Measurements from ENCODE around the gene TBC1D2B. TPM values are rescaled to one million over a fixed set of nuclear protein-coding genes. Genes with fewer than 3 reads are reported as not detected.
A peak's percentile ranks its signal among the peaks of the same experiment; 100 is the strongest.
"Not testable (repeated sequence)": the region's sequence is repeated elsewhere in the genome, so short reads cannot be mapped to it uniquely, and the experiment has no call there.

Gene TBC1D2B
- total RNA-seq, 1 experiment from 2014 or later = 20.1 TPM

DNA sequence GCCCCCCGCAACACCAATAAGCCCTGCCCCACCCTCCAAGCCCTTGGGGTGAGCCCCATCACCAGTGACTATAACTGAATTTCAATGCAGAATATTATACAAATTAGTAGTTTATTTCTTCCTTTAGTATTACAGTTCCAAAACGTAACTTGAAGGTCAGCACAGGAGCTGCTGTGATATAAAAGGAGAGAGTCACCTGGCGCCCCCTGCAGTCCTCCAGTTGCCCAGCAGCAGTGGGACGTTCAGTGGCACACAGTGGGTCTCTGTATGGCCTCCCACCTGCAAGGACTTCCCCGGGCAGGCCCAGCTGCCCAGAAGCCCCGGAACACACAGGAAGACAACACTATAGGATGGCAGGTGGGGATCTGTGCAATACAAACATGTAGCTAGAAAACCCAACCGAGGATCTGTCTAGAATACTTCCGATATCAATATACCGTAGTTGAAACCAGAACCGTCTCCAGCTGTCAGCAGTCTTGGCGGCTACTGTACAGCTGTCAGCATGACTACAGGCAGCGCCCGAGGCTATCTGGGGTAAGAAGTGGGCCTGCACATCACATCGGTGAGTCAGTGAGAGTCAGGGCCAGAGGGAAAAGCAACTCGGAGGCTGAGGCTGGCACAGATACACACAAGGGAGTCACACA lies 82.5 kb downstream of the TBC1D2B start:
- H3K9me2 ChIP-seq (replicated peaks; ENCODE audit: insufficient read depth, low read length); H3K36me3 ChIP-seq (ENCODE audit: insufficient read depth, low read length); H3K4me3 ChIP-seq (ENCODE audit: low read length); H3K9me3 ChIP-seq (ENCODE audit: low read length); H3K27me3 ChIP-seq (ENCODE audit: low read length); H3K9ac ChIP-seq (ENCODE audit: low read length); H2AFZ ChIP-seq (ENCODE audit: low read length); H3K79me2 ChIP-seq (ENCODE audit: low read length); H4K20me1 ChIP-seq (ENCODE audit: insufficient read depth, low read depth, low read length): not testable (repeated sequence)
- DNase-seq = peak; percentile 70
- peak overlapping the region; percentile 60 for H3K4me2 ChIP-seq (ENCODE audit: low read depth, low read length, poor library complexity, severe bottlenecking)
- peak overlapping the region; percentile 84; the same call in 1 of the 2 replicates for H3K27ac ChIP-seq (ENCODE audit: low read length)
- H3K4me1 ChIP-seq (ENCODE audit: low read length) = peaks cover 46% of the 10 kb centered on the region

- H3K36me3 ChIP-seq (ENCODE audit: insufficient read depth, low read length); H2AFZ ChIP-seq (ENCODE audit: low read length); H3K9me3 ChIP-seq (ENCODE audit: low read length); H3K9me2 ChIP-seq (replicated peaks; ENCODE audit: insufficient read depth, low read length); H3K27me3 ChIP-seq (ENCODE audit: low read length); H4K20me1 ChIP-seq (ENCODE audit: insufficient read depth, low read depth, low read length); H3K79me2 ChIP-seq (ENCODE audit: low read length): not testable (repeated sequence)
- Histone ChIP-seq H3K9ac (ENCODE audit: low read length) (peak overlapping the region; percentile 64), H3K4me3 (ENCODE audit: low read length) (peak overlapping the region; percentile 45; the same call in 1 of the 2 replicates), H3K4me1 (ENCODE audit: low read length) (peaks cover 49% of the 10 kb centered on the region), H3K4me2 (ENCODE audit: low read depth, low read length, poor library complexity, severe bottlenecking) (peak overlapping the region; percentile 60), H3K27ac (ENCODE audit: low read length) (peak overlapping the region; percentile 84)
- peak; percentile 95 for DNase-seq
These were observed 83.4 kb downstream of the TBC1D2B start for GRCh38 chr15:77993970-77994693.

DNA sequence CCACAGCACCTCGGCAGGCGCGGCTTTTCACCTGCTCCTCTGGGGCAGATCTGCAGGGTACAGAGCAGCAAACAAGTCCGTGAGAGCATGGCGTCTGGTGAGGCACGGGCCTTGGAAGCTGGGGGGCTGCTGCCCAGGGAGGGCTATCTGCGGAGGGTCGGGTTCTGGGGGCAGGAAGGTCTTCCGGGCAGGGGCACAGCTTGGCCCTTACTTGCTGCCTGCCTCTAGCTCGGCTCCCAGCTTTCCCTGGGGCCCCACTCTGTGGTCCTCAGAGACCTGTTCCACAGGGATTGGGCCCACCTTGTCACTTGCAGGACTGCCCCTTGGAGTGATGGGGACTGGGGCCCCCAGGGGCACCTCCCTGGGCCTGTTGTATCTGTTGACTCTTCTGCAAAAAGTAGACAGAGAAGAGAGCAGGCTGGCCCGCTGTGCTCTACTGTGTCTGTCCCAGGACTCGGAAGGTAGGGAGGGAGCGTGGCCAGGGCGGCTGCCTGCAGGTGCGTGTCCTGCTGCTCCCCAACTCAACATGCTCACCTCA lies 84.1 kb downstream of the TBC1D2B start:
- no peaks in the 10 kb centered on the region for H4K20me1 ChIP-seq (ENCODE audit: insufficient read depth, low read depth, low read length)
- H3K4me1 ChIP-seq (ENCODE audit: low read length) = peaks cover 49% of the 10 kb centered on the region
- no peak for DNase-seq
- no peak overlapping the region for H2AFZ ChIP-seq (ENCODE audit: low read length)
- H3K4me3 ChIP-seq (ENCODE audit: low read length) = peak overlapping the region; percentile 25; the same call in 1 of the 2 replicates
- H3K36me3 ChIP-seq (ENCODE audit: insufficient read depth, low read length) = no peaks in the 10 kb centered on the region
- peak overlapping the region; percentile 40 for H3K9ac ChIP-seq (ENCODE audit: low read length)
- H3K79me2 ChIP-seq (ENCODE audit: low read length) = no peaks in the 10 kb centered on the region
- H3K4me2 ChIP-seq (ENCODE audit: low read depth, low read length, poor library complexity, severe bottlenecking) = peak overlapping the region; percentile 60
- peak overlapping the region; percentile 84 for H3K27ac ChIP-seq (ENCODE audit: low read length)
- H3K9me2 ChIP-seq (replicated peaks; ENCODE audit: insufficient read depth, low read length) = no peaks in the 10 kb centered on the region
- no peaks in the 10 kb centered on the region for H3K9me3 ChIP-seq (ENCODE audit: low read length)
- no peaks in the 10 kb centered on the region for H3K27me3 ChIP-seq (ENCODE audit: low read length)

GRCh38 chr15:77992356-77993222 lies 84.9 kb downstream of the TBC1D2B start:
- Histone ChIP-seq H3K9me2 (replicated peaks; ENCODE audit: insufficient read depth, low read length) (no peaks in the 10 kb centered on the region), H3K36me3 (ENCODE audit: insufficient read depth, low read length) (no peaks in the 10 kb centered on the region), H3K4me2 (ENCODE audit: low read depth, low read length, poor library complexity, severe bottlenecking) (peak overlapping the region; percentile 60), H3K9me3 (ENCODE audit: low read length) (no peaks in the 10 kb centered on the region), H3K27me3 (ENCODE audit: low read length) (no peaks in the 10 kb centered on the region), H3K4me3 (ENCODE audit: low read length) (no peak overlapping the region), H2AFZ (ENCODE audit: low read length) (no peak overlapping the region), H3K4me1 (ENCODE audit: low read length) (peaks cover 49% of the 10 kb centered on the region), H3K9ac (ENCODE audit: low read length) (peak overlapping the region; percentile 37), H3K79me2 (ENCODE audit: low read length) (no peaks in the 10 kb centered on the region), H4K20me1 (ENCODE audit: insufficient read depth, low read depth, low read length) (no peaks in the 10 kb centered on the region), H3K27ac (ENCODE audit: low read length) (peak overlapping the region; percentile 84)
- no peak for DNase-seq

DNA sequence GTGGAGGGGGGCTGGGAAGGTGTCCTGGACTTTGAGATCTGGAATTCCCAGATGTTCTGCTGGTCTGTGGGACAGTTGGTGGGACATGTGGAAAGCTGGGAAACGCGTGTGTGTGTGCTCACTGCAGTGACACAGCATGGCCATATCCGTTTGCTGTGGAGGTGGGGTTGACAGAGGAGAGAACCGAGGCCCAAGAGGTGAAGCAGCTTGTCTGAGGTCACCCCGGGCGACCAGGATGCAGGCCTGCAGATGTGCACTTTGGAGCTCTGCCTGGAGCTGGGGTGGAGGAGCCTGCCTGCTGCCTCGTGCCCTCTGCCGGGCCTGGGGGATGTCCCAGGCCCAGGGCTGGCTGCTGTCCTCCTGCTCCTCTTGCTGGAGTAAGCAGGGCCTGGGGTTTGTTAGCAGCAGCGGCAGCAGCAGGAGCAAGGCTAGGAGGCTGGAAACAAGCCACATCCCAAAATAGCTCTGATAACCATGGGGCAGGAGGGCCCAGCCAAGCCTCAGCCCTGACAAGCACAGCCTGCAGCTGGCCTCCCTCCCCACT lies 85.8 kb downstream of the TBC1D2B start:
- not testable (repeated sequence) for H3K27me3 ChIP-seq (ENCODE audit: low read length); H3K4me2 ChIP-seq (ENCODE audit: low read depth, low read length, poor library complexity, severe bottlenecking)
- peaks cover 49% of the 10 kb centered on the region for H3K4me1 ChIP-seq (ENCODE audit: low read length)

GRCh38 chr15:77991029-77991406 lies 86.5 kb downstream of the TBC1D2B start:
- DNase-seq = no peak
- peak overlapping the region; percentile 63 for H3K27ac ChIP-seq (ENCODE audit: low read length)
- H3K9ac ChIP-seq (ENCODE audit: low read length) = 0 out of 2 replicates have a peak overlapping the region, but pooled peaks have one; percentile 37
- no peaks in the 10 kb centered on the region for H4K20me1 ChIP-seq (ENCODE audit: insufficient read depth, low read depth, low read length)
- no peaks in the 10 kb centered on the region for H3K9me3 ChIP-seq (ENCODE audit: low read length)
- H3K9me2 ChIP-seq (replicated peaks; ENCODE audit: insufficient read depth, low read length) = no peaks in the 10 kb centered on the region
- peak overlapping the region; percentile 42 for H3K4me2 ChIP-seq (ENCODE audit: low read depth, low read length, poor library complexity, severe bottlenecking)
- no peak overlapping the region for H2AFZ ChIP-seq (ENCODE audit: low read length)
- no peak overlapping the region for H3K4me3 ChIP-seq (ENCODE audit: low read length)
- no peaks in the 10 kb centered on the region for H3K36me3 ChIP-seq (ENCODE audit: insufficient read depth, low read length)
- H3K4me1 ChIP-seq (ENCODE audit: low read length) = peaks cover 49% of the 10 kb centered on the region
- H3K27me3 ChIP-seq (ENCODE audit: low read length) = no peaks in the 10 kb centered on the region
- H3K79me2 ChIP-seq (ENCODE audit: low read length) = no peaks in the 10 kb centered on the region

More for the DNA sequence above, 85.8 kb downstream of the TBC1D2B start:
- not testable (repeated sequence) for H3K36me3 ChIP-seq (ENCODE audit: insufficient read depth, low read length); H2AFZ ChIP-seq (ENCODE audit: low read length); H3K9me2 ChIP-seq (replicated peaks; ENCODE audit: insufficient read depth, low read length); H3K9me3 ChIP-seq (ENCODE audit: low read length); H3K27ac ChIP-seq (ENCODE audit: low read length); H3K79me2 ChIP-seq (ENCODE audit: low read length); H4K20me1 ChIP-seq (ENCODE audit: insufficient read depth, low read depth, low read length); H3K4me3 ChIP-seq (ENCODE audit: low read length)
- peak; percentile 50 for DNase-seq
- peak overlapping the region; percentile 37; the same call in 1 of the 2 replicates for H3K9ac ChIP-seq (ENCODE audit: low read length)

DNA sequence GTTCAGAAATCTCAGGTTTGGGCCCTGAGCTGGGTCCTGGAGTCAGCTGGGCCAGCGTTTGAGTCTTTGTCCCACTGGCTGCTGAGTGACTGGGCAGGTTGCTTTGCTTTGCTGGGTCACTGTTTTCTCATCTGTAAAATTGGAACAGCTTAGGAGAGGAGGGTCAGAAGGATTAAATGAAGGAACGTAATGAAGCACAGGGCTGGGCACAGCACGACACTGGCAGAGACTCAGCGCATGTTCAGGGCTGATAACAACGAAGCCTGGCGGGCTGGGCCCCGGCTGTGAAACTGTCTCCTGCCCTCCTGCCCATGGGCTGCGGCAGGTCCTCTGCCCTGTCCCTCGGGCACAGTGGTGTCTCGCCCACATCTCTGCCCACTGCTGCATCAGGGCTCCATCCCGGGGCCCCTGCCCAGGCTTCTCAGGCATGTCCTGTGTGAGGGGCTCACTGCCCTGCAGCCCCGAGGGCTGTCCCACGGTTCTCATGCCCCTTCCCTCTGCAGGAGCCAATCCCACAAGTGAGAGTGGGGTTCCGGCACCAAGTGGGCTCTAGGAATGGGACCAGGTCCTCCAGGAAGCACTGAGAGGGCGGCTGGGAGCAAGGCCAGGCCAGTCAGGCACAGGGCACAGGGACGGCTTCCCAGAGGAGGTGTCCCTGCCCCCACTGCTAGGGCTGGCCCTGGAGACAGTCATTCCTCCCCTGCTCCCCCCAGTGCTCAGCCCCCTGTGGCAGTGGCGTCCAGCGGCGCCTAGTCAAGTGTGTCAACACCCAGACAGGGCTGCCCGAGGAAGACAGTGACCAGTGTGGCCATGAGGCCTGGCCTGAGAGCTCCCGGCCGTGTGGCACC lies 88.0 kb downstream of the TBC1D2B start:
- DNase-seq = no peak
- Histone ChIP-seq H3K4me2 (ENCODE audit: low read depth, low read length, poor library complexity, severe bottlenecking) (no peak overlapping the region), H3K4me3 (ENCODE audit: low read length) (no peak overlapping the region), H3K27ac (ENCODE audit: low read length) (no peak overlapping the region), H3K9ac (ENCODE audit: low read length) (no peak overlapping the region), H4K20me1 (ENCODE audit: insufficient read depth, low read depth, low read length) (no peaks in the 10 kb centered on the region), H3K79me2 (ENCODE audit: low read length) (no peaks in the 10 kb centered on the region), H3K27me3 (ENCODE audit: low read length) (no peaks in the 10 kb centered on the region), H3K36me3 (ENCODE audit: insufficient read depth, low read length) (no peaks in the 10 kb centered on the region), H3K4me1 (ENCODE audit: low read length) (peaks cover 45% of the 10 kb centered on the region), H3K9me2 (replicated peaks; ENCODE audit: insufficient read depth, low read length) (no peaks in the 10 kb centered on the region), H2AFZ (ENCODE audit: low read length) (no peak overlapping the region), H3K9me3 (ENCODE audit: low read length) (no peaks in the 10 kb centered on the region)
